ENCODE data around the gene LRRTM3. TPM values are rescaled to one million over a fixed set of nuclear protein-coding genes. Genes with fewer than 3 reads are reported as not detected.

Gene LRRTM3
- total and polyA plus RNA-seq, 2 experiments from 2014 or later: 0.21 to 0.37 TPM

- no peak overlapping the region for H3K27ac Mint-ChIP-seq
- H3K36me3 ChIP-seq (ENCODE audit: insufficient read depth): no peaks in the 10 kb centered on the region
- no peak overlapping the region for H3K27ac ChIP-seq (ENCODE audit: low read depth)
- H3K36me3 Mint-ChIP-seq (ENCODE audit: low read depth): peaks cover 8% of the 10 kb centered on the region; the same call in 1 of the 3 replicates
- H2AFZ ChIP-seq: no peak overlapping the region
- no peak for TF ChIP-seq CREB1 (CRISPR knock-in tag; IDR thresholded peaks at IDR 0.05; ENCODE audit: low read depth)
- TF ChIP-seq STAT1 (IDR thresholded peaks at IDR 0.05; ENCODE audit: unreplicated experiment): no peak
- no peak for TF ChIP-seq EZH2phosphoT487 (IDR thresholded peaks at IDR 0.05; ENCODE audit: unreplicated experiment)
- TF ChIP-seq ZNF462 (CRISPR knock-in tag; IDR thresholded peaks at IDR 0.05): no peak
- TF ChIP-seq NANOG (IDR thresholded peaks at IDR 0.05; ENCODE audit: borderline replicate concordance): no peak
- no peak for TF ChIP-seq POLR2AphosphoS5 (IDR thresholded peaks at IDR 0.05; ENCODE audit: low read depth)
- no peak for TF ChIP-seq REST (IDR thresholded peaks at IDR 0.05; ENCODE audit: unreplicated experiment)
- TF ChIP-seq CTCF (conservative IDR thresholded peaks at IDR 0.05; ENCODE audit: low read depth in 2 of 2): no peak
- H3F3A ChIP-seq (replicated peaks; ENCODE audit: low read depth): no peaks in the 10 kb centered on the region
- no peaks in the 10 kb centered on the region for H3K79me2 ChIP-seq (replicated peaks; ENCODE audit: insufficient read depth)
- no peak overlapping the region for H3K4me3 Mint-ChIP-seq
- ATAC-seq (no peak), DNase-seq (ENCODE audit: low spot score) (no peak)
- peaks cover 18% of the 10 kb centered on the region for H3K4me1 Mint-ChIP-seq
- H3K9me3 Mint-ChIP-seq: peaks cover 4% of the 10 kb centered on the region; the same call in 2 of the 3 replicates
- no peaks in the 10 kb centered on the region for H3K9me2 ChIP-seq (ENCODE audit: insufficient read depth)
- no peaks in the 10 kb centered on the region for H4K20me1 ChIP-seq (replicated peaks; ENCODE audit: insufficient read depth)
- peaks cover 5% of the 10 kb centered on the region; the same call in 1 of the 2 replicates for H3K4me1 ChIP-seq (ENCODE audit: insufficient read depth)
- H3K4me2 ChIP-seq: no peak overlapping the region
- H3K4me3 ChIP-seq: no peak overlapping the region
- no peaks in the 10 kb centered on the region for H3K27me3 ChIP-seq (ENCODE audit: insufficient read depth)
- no peaks in the 10 kb centered on the region for H3K27me3 Mint-ChIP-seq (ENCODE audit: insufficient read depth, low read depth, poor library complexity)
Measured at GRCh38 chr10:66919248-66919647, 6.6 kb upstream of the LRRTM3 start.
